GDM1 (cell line): ENCODE results near the gene P4HA2.

ENCODE experiments used
- DNase-seq: peaks from one replicate; lab custom pipeline; 2025; lab: John Stamatoyannopoulos, UW

Gene P4HA2

DNA sequence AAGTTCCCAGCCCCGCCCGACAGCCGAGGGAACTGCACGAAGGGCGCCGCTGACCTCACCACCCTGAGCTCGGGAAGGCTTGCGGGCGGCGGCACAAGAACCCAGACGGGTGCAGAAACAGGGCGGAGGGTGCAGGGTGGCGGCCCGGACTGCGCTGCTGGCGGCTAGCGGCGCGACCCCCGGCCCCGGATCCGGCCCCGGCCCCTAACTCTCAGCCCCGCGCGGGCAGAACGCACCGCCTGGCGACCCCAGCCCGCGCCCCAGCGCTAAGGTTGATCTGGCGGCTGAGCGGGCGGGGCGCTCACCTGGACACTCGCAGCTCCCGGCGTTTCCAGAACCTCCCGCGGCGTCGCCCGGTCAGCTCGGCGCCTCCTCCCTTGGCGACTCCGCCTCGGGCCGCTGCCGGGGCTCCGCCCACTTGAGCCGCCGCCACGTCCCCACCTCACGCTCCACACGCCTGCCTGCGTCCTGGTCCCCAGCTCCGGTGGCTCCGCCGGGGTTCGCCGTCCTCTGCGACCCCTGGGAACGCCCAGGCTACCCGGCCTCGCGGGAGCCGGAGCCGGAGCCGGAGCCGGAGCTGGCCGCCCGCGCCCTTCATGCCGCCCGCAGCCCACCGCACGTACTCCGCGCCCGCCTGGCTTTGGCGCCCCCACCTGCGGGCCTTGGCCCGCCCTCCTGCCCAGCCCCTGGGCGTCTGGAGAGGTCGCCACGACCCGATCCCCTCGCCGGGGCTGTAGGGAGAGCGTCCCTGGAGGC is at the start of gene P4HA2:
Gene P4HA2 (minus strand): TSS at position 369 of the 756 bp plus-strand sequence. CDS start 9,227 bp downstream, outside the sequence.
- no peak for DNase-seq

DNA sequence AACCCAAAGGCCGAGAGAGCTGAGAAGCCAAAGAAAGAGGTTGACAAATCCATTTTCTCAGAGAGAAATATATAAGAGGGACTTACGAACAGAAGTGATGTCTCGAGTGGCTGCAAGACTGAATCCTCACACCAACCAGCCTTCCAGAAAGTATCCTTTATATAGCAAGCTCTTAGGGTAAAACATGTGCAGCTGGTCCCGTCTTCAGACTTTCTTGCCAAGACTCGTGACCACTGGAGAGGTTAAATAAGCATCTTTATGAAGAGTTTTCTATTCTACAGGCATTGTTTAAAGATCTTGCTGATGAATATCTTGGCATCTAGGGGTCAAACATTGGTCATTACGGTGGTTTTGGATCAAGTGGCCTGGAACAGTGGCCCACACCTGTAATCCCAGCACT is 49.6 kb upstream of the P4HA2 start:
- no peak for DNase-seq

DNA sequence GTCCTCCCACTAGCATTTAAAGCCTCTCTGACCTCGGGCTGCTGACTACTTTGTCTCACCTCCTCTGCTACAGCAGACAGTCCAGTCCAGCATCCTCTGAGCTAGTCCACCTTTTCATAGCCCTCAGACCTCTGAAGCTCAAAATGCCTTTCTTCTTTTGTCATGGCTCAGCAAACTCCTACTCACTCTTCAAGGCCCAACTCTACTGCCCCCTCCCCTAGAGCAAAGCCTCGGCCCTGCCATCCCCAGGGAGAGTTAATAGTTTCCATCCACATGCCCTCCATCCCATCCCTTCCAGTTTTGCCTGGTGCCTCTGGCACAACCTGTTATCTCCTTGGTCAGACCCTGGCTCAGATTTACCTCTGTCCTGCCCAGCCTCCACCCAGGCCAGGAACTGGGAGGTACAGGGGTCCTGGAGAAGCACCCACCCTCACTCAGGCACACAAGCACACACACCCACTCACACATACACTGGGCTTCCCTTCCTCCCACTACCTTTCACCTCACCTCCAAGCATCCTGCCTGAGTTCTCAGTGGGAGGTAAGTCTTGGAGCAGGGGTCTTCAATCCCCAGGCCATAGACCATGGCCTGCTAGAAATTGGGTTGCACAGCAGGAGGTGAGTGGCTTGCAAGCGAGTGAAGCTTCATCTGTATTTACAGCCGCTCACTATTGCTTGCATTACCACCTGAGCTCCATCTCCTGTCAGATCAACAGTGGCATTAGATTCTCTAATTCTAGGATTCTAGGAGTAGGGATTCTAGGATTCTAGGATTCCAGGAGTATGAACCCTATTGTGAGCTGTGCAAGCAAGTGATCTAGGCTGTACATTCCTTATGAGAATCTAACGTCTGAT is 47.9 kb upstream of the P4HA2 start:
- no peak for DNase-seq

DNA sequence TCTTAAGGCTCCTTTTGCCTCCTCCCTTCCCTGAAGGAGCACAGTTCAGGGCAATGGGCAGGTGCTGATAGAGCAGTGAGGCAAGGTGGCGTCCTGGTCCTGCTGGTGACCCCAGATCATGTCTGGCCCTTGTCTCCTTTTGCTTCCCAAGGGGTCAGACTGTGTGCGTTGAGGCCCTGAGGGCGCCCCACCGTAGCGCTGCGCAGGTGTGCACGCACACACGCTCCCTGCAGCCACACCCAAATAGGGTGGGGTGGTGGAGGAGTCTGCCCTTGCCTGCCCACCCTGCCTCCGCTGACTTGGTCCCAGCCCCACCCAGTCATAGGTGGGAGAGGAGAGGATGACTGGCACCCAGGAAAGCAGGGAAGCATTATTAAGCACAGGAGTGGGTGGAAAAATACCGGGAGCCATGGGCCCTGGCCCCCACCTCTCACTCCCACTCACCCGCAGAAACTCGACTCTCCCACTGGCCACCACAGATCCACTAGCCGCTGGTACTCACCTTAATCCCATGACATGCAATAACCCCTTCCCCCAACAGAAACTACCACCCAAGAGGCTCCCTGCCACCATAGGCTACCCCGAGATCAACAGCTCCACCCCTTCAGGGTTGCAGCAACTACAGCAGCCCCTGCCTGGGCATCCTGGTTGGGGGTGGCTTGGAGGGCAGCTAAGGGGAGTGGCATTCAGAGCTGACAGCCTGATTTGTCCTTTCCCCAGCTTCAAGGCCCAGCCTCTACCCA is 46.6 kb upstream of the P4HA2 start:
- DNase-seq = no peak

DNA sequence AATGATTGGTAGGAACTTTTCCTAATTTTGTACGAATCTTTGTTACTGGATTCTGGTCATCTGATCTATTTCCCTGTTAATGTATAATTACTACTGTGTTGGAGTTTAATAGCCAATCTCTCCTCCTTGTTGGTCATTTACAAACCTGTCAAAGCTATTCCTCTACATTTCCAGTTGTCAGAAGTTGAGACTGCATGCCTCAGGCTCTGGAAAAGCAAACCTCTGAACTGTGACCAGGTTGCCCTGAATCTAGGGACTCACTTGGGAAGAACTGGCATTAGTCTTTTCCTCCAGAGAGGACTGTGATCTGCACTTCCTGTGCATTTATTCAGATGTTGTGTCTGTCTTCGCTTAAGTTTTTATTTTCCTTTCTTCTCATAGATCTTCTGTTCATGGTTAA is 46.0 kb upstream of the P4HA2 start:
- DNase-seq = no peak

DNA sequence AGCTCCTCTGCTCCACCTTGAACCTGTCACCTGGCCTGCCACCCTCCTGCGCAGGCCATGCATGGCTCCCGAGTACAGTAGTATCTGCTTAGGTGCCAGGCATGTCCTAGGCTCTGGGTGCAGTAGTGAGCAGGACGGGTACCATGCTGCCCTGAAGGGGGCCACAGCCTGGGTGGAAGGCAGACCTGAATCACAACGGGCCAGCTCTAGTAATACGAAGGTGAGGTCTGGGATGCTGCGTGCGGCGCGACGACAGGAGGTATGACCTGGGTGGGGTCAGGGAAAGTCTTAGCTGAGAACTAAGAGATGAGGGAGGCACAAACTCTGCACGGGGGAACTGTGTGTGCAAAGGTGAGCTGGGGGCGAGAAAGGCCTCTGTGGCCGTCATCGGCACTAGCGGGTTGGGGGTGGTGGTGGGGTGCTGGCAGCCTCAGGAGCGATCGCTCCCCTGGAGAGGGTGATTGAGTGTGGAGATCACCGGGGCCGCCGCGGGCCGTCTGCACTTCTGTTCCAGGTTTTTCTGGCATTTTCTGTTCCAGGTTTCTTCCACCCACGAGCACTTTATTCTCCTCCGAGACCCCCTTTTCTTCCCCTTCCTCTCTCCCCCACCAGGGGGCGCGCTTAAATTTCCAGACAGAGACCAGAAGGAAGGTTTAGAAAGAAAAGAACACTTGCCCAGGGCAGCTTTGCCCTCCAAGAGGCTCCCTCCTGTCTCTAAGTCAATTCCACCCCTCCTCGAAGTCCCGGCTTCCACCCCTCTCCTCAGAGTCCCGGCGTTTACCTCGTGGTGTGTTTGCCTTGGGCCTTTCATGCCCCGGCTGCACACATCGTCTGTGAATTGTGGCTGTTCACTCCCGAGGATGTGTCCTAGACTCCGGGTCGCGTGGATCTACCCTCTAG is 44.9 kb upstream of the P4HA2 start:
- peak; percentile 33 for DNase-seq

DNA sequence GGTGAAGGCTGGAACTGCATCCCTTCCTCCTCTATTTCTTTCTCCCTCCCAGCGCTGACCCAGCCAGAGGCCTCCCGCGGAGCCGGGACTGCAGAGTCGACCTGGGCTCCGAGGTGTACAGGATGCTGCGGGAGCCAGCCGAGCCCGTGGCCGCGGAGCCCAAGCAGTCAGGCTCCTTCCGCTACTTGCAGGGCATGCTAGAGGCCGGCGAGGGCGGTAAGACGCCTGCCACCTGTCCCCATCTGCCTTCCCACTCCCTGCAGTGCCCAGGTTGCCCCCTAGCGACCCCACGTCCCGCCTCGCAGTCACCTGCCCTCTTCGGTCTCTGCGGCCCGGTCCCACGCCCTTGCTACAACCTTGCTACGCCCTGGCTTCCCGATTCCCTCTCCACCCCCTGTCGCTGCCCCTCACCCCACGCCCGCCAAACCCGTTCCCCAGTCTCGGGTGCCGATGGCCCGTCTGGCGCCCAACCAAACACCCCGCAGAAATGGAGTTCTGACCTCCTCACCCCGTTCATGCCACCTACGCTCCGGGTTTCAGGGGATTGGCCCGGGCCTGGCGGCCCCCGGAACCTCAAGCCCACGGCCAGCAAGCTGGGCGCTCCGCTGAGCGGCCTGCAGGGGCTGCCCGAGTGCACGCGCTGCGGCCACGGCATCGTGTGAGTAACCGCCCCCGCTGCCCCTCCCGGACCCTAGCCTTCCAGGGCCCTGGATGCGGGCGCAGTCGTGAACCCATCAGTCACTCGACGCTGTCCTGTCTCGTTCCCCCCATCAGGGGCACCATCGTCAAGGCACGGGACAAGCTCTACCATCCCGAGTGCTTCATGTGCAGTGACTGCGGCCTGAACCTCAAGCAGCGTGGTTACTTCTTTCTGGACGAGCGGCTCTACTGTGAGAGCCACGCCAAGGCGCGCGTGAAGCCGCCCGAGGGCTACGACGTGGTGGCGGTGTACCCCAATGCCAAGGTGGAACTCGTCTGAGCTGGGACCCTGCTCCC is 43.9 kb upstream of the P4HA2 start:
- no peak for DNase-seq

DNA sequence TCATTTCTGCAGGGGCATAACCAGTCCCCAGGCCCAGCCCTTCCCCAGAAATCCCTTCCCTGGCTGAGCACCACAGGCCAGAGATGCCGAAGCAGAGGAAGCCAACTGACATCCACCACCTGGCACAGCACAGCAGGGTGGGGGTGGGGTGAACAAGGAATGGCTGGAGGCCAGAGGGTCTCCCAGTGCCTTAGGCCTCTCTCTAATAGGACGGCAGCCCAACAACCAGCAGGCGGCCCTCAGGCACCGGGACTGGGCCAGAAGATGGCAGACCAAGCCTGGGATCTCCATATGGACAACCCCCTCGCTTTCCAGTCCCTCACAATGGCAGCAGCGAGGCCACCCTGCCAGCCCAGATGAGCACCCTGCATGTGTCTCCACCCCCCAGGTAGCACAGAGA is 43.1 kb upstream of the P4HA2 start:
- no peak for DNase-seq

DNA sequence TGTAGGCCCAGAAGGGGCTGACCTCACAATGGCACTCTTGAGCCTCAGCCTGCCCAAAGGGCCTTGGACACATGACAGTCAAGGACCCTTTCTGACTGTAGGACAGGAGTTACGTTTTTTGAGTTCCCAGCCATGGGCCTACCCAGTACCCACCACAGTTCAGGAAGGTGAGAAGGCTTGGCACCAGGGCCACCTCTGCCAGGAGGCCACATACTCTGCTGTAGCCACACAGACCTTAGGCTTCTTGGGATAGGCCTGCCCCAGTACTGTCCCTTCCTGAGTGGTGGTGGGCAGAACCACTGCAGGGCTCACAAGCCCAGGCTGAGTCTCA is 42.6 kb upstream of the P4HA2 start:
- DNase-seq = no peak

DNA sequence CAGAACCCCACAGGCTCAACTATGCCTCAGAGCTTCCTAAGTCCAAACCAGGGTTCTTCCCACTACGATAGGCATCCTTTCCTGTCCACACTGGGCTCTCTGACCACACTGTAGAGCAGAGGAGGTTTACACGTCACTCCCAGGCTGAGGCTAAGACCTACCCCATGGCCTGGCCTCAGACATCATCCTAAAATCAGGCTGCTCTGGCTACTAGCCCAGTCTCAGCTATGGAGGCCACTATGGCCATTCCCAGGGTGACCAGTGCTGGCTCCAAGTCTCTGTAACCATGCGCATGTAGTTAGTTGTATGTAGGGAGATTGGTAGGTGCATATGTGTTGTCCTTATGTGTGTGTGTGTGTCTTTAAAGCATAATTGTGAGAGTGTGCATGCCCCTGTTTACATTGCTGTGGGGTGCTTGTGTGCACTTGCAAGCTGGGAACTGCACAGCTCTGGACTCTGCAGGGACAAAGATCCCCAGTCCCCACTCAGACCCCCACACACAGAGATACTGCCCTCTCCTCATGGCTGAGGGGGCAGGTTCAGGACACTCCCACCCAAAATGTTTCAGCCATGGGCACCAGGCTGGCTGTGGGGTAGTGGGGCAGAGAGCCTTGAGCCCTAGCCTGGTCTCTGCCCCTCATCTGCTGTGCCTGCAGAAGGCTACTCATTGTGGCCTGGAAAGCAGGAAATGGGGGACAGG is 42.1 kb upstream of the P4HA2 start:
- DNase-seq = no peak

DNA sequence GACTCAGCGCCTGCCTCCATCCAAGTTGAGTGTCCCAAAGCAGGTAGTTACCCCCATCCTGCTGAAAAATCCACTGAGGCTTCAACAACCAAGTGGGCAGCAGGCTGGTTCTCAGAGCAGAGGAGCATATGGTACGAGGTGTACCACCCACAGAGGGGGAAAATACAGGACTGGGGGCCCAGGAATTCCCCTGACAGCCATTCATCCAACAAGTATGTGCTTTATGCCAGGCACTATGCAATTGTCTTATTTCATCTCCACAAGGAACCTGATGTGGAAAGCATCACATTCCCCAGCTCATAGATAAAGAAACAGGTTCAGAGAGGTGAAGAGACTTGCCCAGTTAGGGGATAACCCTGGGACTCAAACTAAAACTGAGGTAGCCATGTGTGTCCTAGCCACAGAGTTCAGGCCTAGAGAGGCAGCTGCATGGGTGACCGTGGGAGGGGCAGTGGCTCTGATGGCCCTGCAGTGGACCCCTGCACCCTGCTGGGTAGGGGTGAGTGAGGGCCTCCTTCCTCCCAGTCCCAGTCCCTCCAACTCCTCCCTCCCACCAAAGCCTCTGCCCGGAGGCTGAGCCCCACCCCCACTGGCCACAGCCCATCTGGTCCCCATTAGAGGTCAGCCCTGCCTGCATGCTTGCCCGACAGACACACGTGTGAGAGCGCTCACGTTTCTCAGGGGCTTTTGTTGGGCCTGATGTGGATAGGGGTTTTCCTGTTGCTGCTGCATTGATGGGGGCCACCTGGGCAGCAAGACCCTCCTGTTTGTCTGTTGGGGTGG is 41.3 kb upstream of the P4HA2 start:
- no peak for DNase-seq

DNA sequence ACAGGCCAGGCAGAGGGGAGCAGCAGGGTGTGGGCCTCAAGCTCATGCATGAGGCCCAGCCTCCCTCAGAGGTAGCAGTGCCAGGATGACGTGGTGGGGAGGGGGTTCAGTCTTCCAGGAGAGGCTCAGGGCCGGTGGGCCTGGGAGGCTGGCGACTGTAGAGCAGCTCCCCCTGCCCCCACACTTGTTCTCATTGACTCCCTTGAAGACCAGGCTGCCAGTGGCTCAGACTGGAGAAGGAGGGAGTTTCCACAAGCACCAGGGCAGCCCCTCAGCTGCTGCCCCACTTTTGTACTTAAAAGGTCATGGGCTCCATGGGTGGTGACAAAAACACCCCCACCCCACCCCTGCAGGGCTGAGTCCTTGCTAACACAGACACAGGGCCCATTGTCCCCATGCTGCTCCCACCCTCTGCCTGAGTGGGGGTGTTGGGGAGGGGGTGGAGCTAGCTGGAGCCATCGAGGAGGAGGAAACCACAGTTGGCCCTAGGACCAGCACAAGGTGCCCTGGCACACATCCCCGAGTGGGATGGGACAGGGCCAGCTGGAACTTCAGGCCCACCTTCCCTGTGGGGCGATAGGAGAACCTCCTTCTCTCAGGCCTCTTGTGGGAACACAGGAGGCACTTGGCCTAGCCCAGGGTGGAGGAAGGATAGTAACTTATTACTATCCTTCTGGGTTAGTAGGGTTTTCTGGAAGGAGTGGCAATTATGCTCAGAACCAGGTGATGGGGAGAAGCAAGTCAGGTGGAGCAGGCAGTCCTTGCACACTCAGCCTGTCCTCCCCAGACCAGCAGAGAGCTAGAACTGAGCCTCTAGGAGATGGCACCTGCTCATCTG is 40.5 kb upstream of the P4HA2 start:
- no peak for DNase-seq

DNA sequence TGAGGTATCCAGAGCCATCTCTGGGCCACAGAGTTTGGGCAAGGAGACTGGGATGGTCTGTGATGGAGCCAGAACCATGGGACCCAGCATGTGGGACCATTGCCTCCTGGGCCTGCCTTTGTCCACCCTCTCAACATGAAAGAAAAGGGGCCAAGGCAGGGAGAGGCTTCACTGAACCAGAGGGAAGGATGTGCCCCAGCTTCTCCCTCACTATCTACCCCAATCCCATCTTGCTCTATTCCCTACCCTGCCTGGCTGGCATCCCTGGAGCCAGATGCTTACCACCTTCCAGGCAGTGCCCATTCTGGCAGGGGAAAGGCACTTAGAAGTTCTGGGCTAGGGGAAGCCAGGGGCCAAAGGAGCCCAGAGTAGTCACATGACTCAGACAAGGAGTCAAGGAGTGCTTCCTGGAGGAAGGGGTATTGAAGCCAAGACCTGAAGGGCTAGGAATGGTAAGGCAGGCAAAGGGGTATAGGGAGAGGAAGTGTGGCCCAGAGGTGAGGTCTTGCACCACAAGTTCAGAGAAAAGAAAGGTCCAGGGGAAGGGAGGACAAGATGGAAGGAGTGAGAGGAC is 39.6 kb upstream of the P4HA2 start:
- no peak for DNase-seq

DNA sequence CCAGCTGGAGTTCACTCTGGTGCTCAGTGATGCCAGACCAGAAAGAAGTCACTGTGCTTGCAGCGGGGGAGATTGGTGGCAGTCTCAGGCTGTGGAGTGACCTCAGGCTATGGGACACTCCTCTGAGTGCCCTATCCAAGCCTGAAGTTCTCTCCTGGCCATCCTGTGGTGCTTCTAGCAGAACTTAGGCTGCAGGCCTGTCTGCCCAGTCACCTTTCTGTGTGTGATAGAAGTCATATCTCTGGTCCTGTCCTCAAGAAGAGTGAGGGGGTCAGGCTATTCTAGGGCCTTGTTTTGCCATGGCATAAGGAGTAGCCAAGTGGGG is 39.1 kb upstream of the P4HA2 start:
- no peak for DNase-seq

DNA sequence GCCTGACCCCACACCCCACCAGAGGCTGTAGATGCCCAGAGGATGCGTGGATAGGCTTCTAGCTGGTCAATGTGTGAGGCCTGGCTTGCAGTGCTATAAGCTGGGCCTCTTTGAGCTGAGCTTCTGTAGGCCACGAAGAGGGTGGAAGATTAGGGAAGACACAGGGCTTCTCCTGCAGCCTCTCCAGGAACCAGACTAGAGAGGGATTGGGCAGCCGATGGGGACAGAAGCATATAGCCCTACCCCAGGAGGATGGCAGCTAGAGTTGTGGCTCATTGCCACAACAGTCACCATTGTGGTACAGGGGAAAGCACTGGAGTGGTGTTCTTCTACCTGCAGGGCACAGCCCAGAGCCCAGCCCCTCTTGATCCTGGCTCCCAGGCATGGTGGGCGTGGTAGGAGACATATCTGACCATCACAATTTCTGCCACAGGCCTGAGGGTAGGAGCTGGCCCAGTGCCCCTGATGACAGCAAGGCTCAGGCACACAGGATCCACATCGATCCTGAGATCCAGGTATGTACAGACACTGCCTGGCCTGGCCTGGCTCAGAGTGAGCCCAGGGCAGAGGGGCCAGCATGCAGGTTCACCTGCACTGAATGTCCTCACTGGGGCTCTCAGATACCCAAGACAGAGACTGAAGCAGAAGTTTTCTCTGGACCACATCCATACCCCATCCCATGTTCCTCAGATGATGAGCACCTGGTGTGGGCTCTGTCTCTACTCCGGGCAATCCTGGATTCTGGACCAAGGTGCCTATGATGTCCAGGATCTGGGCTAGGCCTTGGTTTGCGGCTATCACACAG is 38.6 kb upstream of the P4HA2 start:
- DNase-seq = no peak

DNA sequence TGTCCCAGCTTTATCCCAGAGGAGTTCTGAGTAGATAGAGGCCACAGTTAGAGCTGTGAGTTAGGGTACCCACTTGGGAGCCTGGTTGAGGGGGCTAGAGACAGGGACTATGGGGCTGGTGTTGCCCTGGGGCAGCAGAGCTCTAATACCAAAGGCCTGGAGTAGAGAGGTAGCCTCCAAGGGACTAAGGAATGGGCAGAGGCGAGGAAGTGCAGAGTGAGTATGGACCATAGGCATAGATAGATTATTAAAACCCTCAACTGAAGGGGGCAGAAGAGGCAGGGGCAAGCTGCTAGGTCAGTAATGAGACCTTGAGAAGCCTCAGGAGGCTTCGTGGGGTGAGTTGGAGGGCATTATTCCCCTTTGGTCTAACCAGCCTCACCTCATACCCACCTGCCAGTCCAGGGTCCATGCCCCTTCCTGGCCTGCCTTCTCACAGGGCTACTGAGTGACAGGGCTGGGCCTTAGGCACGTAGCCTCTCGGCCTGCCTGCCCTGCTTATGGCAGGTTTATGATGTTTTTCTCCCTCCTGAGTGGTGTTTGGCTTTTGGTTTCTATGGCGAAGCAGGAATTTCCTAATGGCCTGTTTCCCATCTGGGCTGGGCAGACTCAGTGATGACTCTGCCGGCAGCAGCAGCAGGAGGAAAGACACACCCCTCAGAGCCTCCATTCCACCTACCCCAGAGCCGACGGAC is 37.8 kb upstream of the P4HA2 start:
- no peak for DNase-seq
